WTC11 (cell line): ENCODE data around the gene CCL7. TPM values are rescaled to one million over a fixed set of nuclear protein-coding genes. Genes with fewer than 3 reads are reported as not detected.

Source experiments
- ATAC-seq: fragments of 200-7000 bp; cut with Tn5 transposase; 2 replicates; pipeline ENCODE4 v1.10.0; 2021; ENCODE audit warnings: mild to moderate bottlenecking, moderate library complexity
- CTCF ChIA-PET: fragments of 300-600 bp; sonication (Branson Sonifier 250); formaldehyde crosslinking; loops from one replicate; lab custom pipeline; 2021; ENCODE audit warnings: antibody characterized with exemption; lab: Charles Lee
- POLR2A ChIA-PET: fragments of 350-600 bp; sonication (Branson Sonifier 250); formaldehyde crosslinking; loops from one replicate; lab custom pipeline; 2021; ENCODE audit warnings: antibody characterized with exemption; lab: Charles Lee
- DNase-seq: peaks from one replicate; pipeline ENCODE4 v3.0.0; 2021; ENCODE audit warnings: low spot score
- H3K27ac Mint-ChIP-seq: 2 replicates; pipeline ENCODE4 v1.8.0; 2021; ENCODE audit warnings: mixed read lengths
- H3K27me3 Mint-ChIP-seq: 2 replicates; pipeline ENCODE4 v1.8.0; 2021; ENCODE audit warnings: low read depth, mild to moderate bottlenecking, moderate library complexity, mixed read lengths
- H3K36me3 Mint-ChIP-seq: 2 replicates; pipeline ENCODE4 v1.8.0; 2021; ENCODE audit warnings: mixed read lengths
- H3K4me1 Mint-ChIP-seq: 2 replicates; pipeline ENCODE4 v1.8.0; 2022; ENCODE audit warnings: mixed read lengths
- H3K4me3 Mint-ChIP-seq: 2 replicates; pipeline ENCODE4 v1.8.0; 2021; ENCODE audit warnings: mild to moderate bottlenecking, moderate library complexity, mixed read lengths
- H3K9me3 Mint-ChIP-seq: 2 replicates; pipeline ENCODE4 v1.8.0; 2021; ENCODE audit warnings: mixed read lengths
- AFF4 ChIP-seq: sonication (generic); formaldehyde crosslinking; IDR thresholded peaks from 2 replicates; pipeline ENCODE4 v1.8.1; 2023; ENCODE audit warnings: mild to moderate bottlenecking, missing genetic modification reagents, borderline replicate concordance
- E2F1 ChIP-seq: sonication (generic); formaldehyde crosslinking; IDR thresholded peaks from 2 replicates; pipeline ENCODE4 v1.8.0; 2022; ENCODE audit warnings: mild to moderate bottlenecking, missing genetic modification reagents
- E2F5 ChIP-seq: sonication (generic); formaldehyde crosslinking; IDR thresholded peaks from 2 replicates; pipeline ENCODE4 v1.8.1; 2022; ENCODE audit warnings: mild to moderate bottlenecking, moderate library complexity, missing genetic modification reagents
- ELF4 ChIP-seq: sonication (generic); formaldehyde crosslinking; IDR thresholded peaks from 2 replicates; pipeline ENCODE4 v1.8.1; 2022; ENCODE audit warnings: low read depth, mild to moderate bottlenecking, moderate library complexity, missing genetic modification reagents
- ERG ChIP-seq: fragments of 250-450 bp; sonication (Bioruptor Pico); IDR thresholded peaks from 2 replicates; pipeline ENCODE4 v1.8.0; 2021; ENCODE audit warnings: mild to moderate bottlenecking
- FOXJ3 ChIP-seq: sonication (generic); formaldehyde crosslinking; IDR thresholded peaks from 2 replicates; pipeline ENCODE4 v1.9.0; 2021; ENCODE audit warnings: missing genetic modification reagents, mild to moderate bottlenecking, borderline replicate concordance
- FOXK1 ChIP-seq: sonication (generic); formaldehyde crosslinking; IDR thresholded peaks from 2 replicates; pipeline ENCODE4 v1.8.0; 2022; ENCODE audit warnings: mild to moderate bottlenecking, moderate library complexity, missing genetic modification reagents
- FOXP4 ChIP-seq: sonication (generic); formaldehyde crosslinking; IDR thresholded peaks from 2 replicates; pipeline ENCODE4 v1.8.0; 2022; ENCODE audit warnings: mild to moderate bottlenecking, missing genetic modification reagents
- NFATC4 ChIP-seq: fragments of 250-450 bp; sonication (Bioruptor Pico); IDR thresholded peaks from 2 replicates; pipeline ENCODE4 v1.9.0; 2021; ENCODE audit warnings: mild to moderate bottlenecking
- PREB ChIP-seq: sonication (generic); formaldehyde crosslinking; IDR thresholded peaks from 2 replicates; pipeline ENCODE4 v1.8.1; 2022; ENCODE audit warnings: mild to moderate bottlenecking, missing genetic modification reagents, moderate library complexity, borderline replicate concordance
- PRRX2 ChIP-seq: fragments of 250-450 bp; sonication (Bioruptor Pico); IDR thresholded peaks from 2 replicates; pipeline ENCODE4 v1.8.0; 2021; ENCODE audit warnings: mild to moderate bottlenecking
- RELA ChIP-seq: sonication (generic); formaldehyde crosslinking; IDR thresholded peaks from 2 replicates; pipeline ENCODE4 v1.8.1; 2022; ENCODE audit warnings: missing genetic modification reagents, mild to moderate bottlenecking, borderline replicate concordance
- RORB ChIP-seq: fragments of 250-450 bp; sonication (Bioruptor Pico); IDR thresholded peaks from 2 replicates; pipeline ENCODE4 v1.9.0; 2021; ENCODE audit warnings: mild to moderate bottlenecking
- TEAD1 ChIP-seq: sonication (generic); formaldehyde crosslinking; IDR thresholded peaks from 2 replicates; pipeline ENCODE4 v1.8.0; 2022; ENCODE audit warnings: mild to moderate bottlenecking, missing genetic modification reagents
- TEAD4 ChIP-seq: sonication (generic); formaldehyde crosslinking; IDR thresholded peaks from 2 replicates; pipeline ENCODE4 v1.8.0; 2022; ENCODE audit warnings: mild to moderate bottlenecking, missing genetic modification reagents
- ZBTB43 ChIP-seq: sonication (generic); formaldehyde crosslinking; IDR thresholded peaks from 2 replicates; pipeline ENCODE4 v1.8.1; 2023; ENCODE audit warnings: mild to moderate bottlenecking, missing genetic modification reagents
- ZNF138 ChIP-seq: sonication (generic); formaldehyde crosslinking; conservative IDR thresholded peaks from 2 replicates; pipeline ENCODE4 v1.8.1; 2022; ENCODE audit warnings: mild to moderate bottlenecking, moderate library complexity, missing genetic modification reagents
- ZNF232 ChIP-seq: sonication (generic); formaldehyde crosslinking; IDR thresholded peaks from 2 replicates; pipeline ENCODE4 v1.8.0; 2022; ENCODE audit warnings: mild to moderate bottlenecking, missing genetic modification reagents
- ZNF396 ChIP-seq: fragments of 250-450 bp; sonication (Bioruptor Pico); IDR thresholded peaks from 2 replicates; pipeline ENCODE4 v1.8.0; 2021; ENCODE audit warnings: mild to moderate bottlenecking, moderate library complexity, borderline replicate concordance
- total RNA-seq: library from RNA; stranded (reverse); gene quantifications from 3 replicates; pipeline ENCODE4 v1.2.3, GENCODE V29; 2021

CCL7 gene
- total RNA-seq, 1 experiment from 2014 or later: not detected

GRCh38 chr17:34249061-34249460 lies 21.0 kb upstream of the CCL7 start:
- H3K36me3 Mint-ChIP-seq: no peaks in the 10 kb centered on the region
- H3K27me3 Mint-ChIP-seq: peaks cover 15% of the 10 kb centered on the region
- H3K9me3 Mint-ChIP-seq: no peaks in the 10 kb centered on the region
- H3K4me3 Mint-ChIP-seq: no peak overlapping the region
- CTCF ChIA-PET: interaction anchor here (1.4 to 1.6 kb wide), 2 partner anchors 78 to 112 kb away, joined by 3 to 10 read pairs; no protein-coding TSS in a partner anchor
- no peak for TF ChIP-seq AFF4
- TF ChIP-seq RELA (CRISPR knock-in tag): no peak
- TF ChIP-seq ZNF232 (CRISPR knock-in tag): no peak
- TF ChIP-seq FOXP4 (CRISPR knock-in tag): no peak
- TF ChIP-seq FOXK1 (CRISPR knock-in tag): no peak
- TF ChIP-seq ELF4 (CRISPR knock-in tag): no peak
- no peak for TF ChIP-seq ZBTB43 (CRISPR knock-in tag)
- no peak for TF ChIP-seq FOXJ3 (CRISPR knock-in tag)
- no peak for TF ChIP-seq RORB
- TF ChIP-seq TEAD1: no peak
- TF ChIP-seq NFATC4: no peak
- no peak for TF ChIP-seq ZNF138 (CRISPR knock-in tag)
- TF ChIP-seq PREB: no peak
- TF ChIP-seq PRRX2 (CRISPR knock-in tag): no peak
- no peak for TF ChIP-seq ZNF396
- TF ChIP-seq, all 79 proteins: peak for 0
- H3K27ac Mint-ChIP-seq: no peak overlapping the region
- POLR2A ChIA-PET: no interaction called here
- DNase-seq (no peak), ATAC-seq (no peak)
- H3K4me1 Mint-ChIP-seq: peaks cover 33% of the 10 kb centered on the region

- Mint-ChIP-seq H3K27ac (no peak overlapping the region), H3K36me3 (no peaks in the 10 kb centered on the region), H3K4me3 (no peak overlapping the region)
- no peak for DNase-seq
- CTCF ChIA-PET: interaction anchor here (0.9 to 1.6 kb wide), 2 partner anchors 49 to 112 kb away, joined by 3 to 10 read pairs; no protein-coding TSS in a partner anchor
- TF ChIP-seq ERG (CRISPR knock-in tag) (no peak), E2F5 (CRISPR knock-in tag) (no peak), TEAD4 (CRISPR knock-in tag) (no peak), E2F1 (CRISPR knock-in tag) (no peak)
- TF ChIP-seq, all 79 proteins: peak for 0
- Mint-ChIP-seq H3K4me1 (peaks cover 37% of the 10 kb centered on the region), H3K27me3 (peaks cover 18% of the 10 kb centered on the region), H3K9me3 (no peaks in the 10 kb centered on the region)
- no peak for ATAC-seq
- POLR2A ChIA-PET: no interaction called here
Measured at GRCh38 chr17:34249478-34249877, 20.5 kb upstream of the CCL7 start.
